HL-60 (cell line): Measurements from ENCODE around the gene TLX1.

ENCODE experiments used
- CTCF ChIP-seq: IDR thresholded peaks from one replicate; pipeline ENCODE4 v1.5.1; 2011; ENCODE audit warnings: low read length, control low read depth, inconsistent platforms; ENCODE audit not compliant: insufficient read depth
- GABPA ChIP-seq: IDR thresholded peaks from 2 replicates; pipeline ENCODE4 v1.6.1; 2012; ENCODE audit warnings: low read depth
- POLR2AphosphoS5 ChIP-seq: IDR thresholded peaks from 2 replicates; pipeline ENCODE4 v1.6.1; 2012; ENCODE audit warnings: low read depth
- TF ChIP-seq, protein P1 (sequence below): IDR thresholded peaks from 2 replicates; pipeline ENCODE4 v1.6.1; 2012; ENCODE audit warnings: low read depth; ENCODE audit not compliant: insufficient replicate concordance

DNA sequence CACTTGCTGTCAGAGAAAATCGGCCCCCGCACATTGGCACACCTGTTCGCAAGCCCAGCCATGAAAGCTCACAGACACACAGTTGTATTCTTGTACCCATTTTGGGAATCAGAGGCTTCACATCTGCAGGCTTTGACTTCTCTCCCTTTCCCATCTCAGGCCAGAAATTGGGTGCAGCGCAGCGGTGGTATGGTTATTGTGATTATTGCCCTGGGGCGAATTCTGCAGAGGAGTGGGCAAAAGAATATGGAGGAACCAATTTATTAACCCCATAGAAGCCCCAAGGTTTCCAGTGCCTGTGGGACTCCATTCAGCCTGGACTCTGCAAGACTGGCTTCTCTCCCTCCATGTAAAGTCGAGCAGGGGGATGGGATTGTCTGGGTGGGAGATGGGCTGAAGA lies 14.0 kb downstream of the TLX1 start:
- TF ChIP-seq CTCF: no peak
- no peak for TF ChIP-seq GABPA
- no peak for TF ChIP-seq POLR2AphosphoS5
- TF ChIP-seq, protein P1, sequence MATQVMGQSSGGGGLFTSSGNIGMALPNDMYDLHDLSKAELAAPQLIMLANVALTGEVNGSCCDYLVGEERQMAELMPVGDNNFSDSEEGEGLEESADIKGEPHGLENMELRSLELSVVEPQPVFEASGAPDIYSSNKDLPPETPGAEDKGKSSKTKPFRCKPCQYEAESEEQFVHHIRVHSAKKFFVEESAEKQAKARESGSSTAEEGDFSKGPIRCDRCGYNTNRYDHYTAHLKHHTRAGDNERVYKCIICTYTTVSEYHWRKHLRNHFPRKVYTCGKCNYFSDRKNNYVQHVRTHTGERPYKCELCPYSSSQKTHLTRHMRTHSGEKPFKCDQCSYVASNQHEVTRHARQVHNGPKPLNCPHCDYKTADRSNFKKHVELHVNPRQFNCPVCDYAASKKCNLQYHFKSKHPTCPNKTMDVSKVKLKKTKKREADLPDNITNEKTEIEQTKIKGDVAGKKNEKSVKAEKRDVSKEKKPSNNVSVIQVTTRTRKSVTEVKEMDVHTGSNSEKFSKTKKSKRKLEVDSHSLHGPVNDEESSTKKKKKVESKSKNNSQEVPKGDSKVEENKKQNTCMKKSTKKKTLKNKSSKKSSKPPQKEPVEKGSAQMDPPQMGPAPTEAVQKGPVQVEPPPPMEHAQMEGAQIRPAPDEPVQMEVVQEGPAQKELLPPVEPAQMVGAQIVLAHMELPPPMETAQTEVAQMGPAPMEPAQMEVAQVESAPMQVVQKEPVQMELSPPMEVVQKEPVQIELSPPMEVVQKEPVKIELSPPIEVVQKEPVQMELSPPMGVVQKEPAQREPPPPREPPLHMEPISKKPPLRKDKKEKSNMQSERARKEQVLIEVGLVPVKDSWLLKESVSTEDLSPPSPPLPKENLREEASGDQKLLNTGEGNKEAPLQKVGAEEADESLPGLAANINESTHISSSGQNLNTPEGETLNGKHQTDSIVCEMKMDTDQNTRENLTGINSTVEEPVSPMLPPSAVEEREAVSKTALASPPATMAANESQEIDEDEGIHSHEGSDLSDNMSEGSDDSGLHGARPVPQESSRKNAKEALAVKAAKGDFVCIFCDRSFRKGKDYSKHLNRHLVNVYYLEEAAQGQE: no peak
